OCI-LY7 (cell line): Measurements from ENCODE around the gene RAMP3. TPM values are rescaled to one million over a fixed set of nuclear protein-coding genes. Genes with fewer than 3 reads are reported as not detected.
"Not testable (repeated sequence)": the region's sequence is repeated elsewhere in the genome, so short reads cannot be mapped to it uniquely, and the experiment has no call there.

ENCODE experiments used
- BruUV-seq: library from RNA; stranded (reverse); fragments of 400-500 nt; replicated peaks from 2 replicates; lab custom pipeline; 2021; lab: Mats Ljungman, UMichigan
- CTCF ChIA-PET: fragments of 300-600 bp; sonication (Branson Sonifier 250); formaldehyde crosslinking; loops from one replicate; lab custom pipeline; 2022; ENCODE audit warnings: antibody characterized with exemption; ENCODE audit not compliant: unreplicated experiment; lab: Charles Lee
- POLR2A ChIA-PET: fragments of 300-600 bp; sonication (Branson Sonifier 250); formaldehyde crosslinking; loops from one replicate; lab custom pipeline; 2022; ENCODE audit warnings: antibody characterized with exemption; lab: Charles Lee
- DNase-seq: peaks from one replicate; pipeline ENCODE4 v3.0.0-alpha.2; 2015; ENCODE audit warnings: low spot score
- H2AFZ ChIP-seq: fragments of 200-600 bp; sonication (generic), shearing (Covaris generic); 2 replicates; pipeline ENCODE4 v1.6.1; 2014; ENCODE audit warnings: mild to moderate bottlenecking, antibody characterized with exemption, low read length, moderate library complexity
- H3K27ac ChIP-seq: fragments of 200-600 bp; sonication (generic); 2 replicates; pipeline ENCODE4 v1.5.1; 2014; ENCODE audit warnings: mixed run types, low read depth, mild to moderate bottlenecking, moderate library complexity, low read length, inconsistent platforms; ENCODE audit not compliant: poor library complexity, severe bottlenecking
- H3K36me3 ChIP-seq: fragments of 200-600 bp; sonication (generic); 2 replicates; pipeline ENCODE4 v1.6.1; 2014; ENCODE audit warnings: mild to moderate bottlenecking, antibody characterized with exemption, low read length, moderate library complexity, mixed read lengths; ENCODE audit not compliant: insufficient read depth
- H3K4me1 ChIP-seq: fragments of 200-600 bp; sonication (generic); 2 replicates; pipeline ENCODE4 v1.5.1; 2014; ENCODE audit warnings: mild to moderate bottlenecking, low read length; ENCODE audit not compliant: insufficient read depth, poor library complexity, severe bottlenecking
- H3K4me2 ChIP-seq: fragments of 200-600 bp; sonication (generic); 2 replicates; pipeline ENCODE4 v1.6.1; 2014; ENCODE audit warnings: mild to moderate bottlenecking, low read length
- H3K4me3 ChIP-seq: fragments of 200-600 bp; sonication (generic); 2 replicates; pipeline ENCODE4 v1.5.1; 2014; ENCODE audit warnings: mild to moderate bottlenecking, low read depth, low read length; ENCODE audit not compliant: poor library complexity, severe bottlenecking
- H3K79me2 ChIP-seq: fragments of 200-600 bp; sonication (generic); 2 replicates; pipeline ENCODE4 v1.6.1; 2016; ENCODE audit warnings: low read depth, mild to moderate bottlenecking, low read length, moderate library complexity, mixed read lengths; ENCODE audit not compliant: insufficient read depth
- H3K9me2 ChIP-seq: fragments of 200-600 bp; sonication (generic); 2 replicates; pipeline ENCODE4 v1.6.1; 2016; ENCODE audit warnings: mild to moderate bottlenecking, low read length, mixed read lengths; ENCODE audit not compliant: insufficient read depth
- H3K9me3 ChIP-seq: fragments of 200-600 bp; sonication (generic); 2 replicates; pipeline ENCODE4 v1.6.1; 2014; ENCODE audit warnings: mild to moderate bottlenecking, mixed run types, low read length, mixed read lengths
- H4K20me1 ChIP-seq: fragments of 200-600 bp; sonication (generic); 2 replicates; pipeline ENCODE4 v1.6.1; 2014; ENCODE audit warnings: mild to moderate bottlenecking, antibody characterized with exemption, low read length, moderate library complexity, mixed read lengths; ENCODE audit not compliant: insufficient read depth
- EZH2phosphoT487 ChIP-seq: fragments of 200-600 bp; sonication (generic); IDR thresholded peaks from 2 replicates; pipeline ENCODE4 v1.6.1; 2018; ENCODE audit warnings: low read depth, borderline replicate concordance, mild to moderate bottlenecking, mixed run types, antibody characterized with exemption, low read length, moderate library complexity, mixed read lengths
- intact Hi-C: fragments of 100-400 bp; cut with micrococcal nuclease; formaldehyde crosslinking; loops from one replicate; pipeline ENCODE4 v1.10.0; 2022; ENCODE audit not compliant: unreplicated experiment
- total RNA-seq, 2 experiments: library from RNA; depleted of rRNA in 1 of 2; stranded (reverse); fragments of >200 nt in 1 of 2; shearing (Covaris generic) in 1 of 2; gene quantifications; 2 replicates each; pipeline ENCODE4 v1.2.3, GENCODE V29; 2014 to 2022
- TF ChIP-seq, protein P1 (sequence below): fragments of 200-600 bp; sonication (generic); conservative IDR thresholded peaks from 2 replicates; pipeline ENCODE4 v1.5.1; 2014; ENCODE audit warnings: mild to moderate bottlenecking, antibody characterized with exemption, low read length, moderate library complexity, mixed read lengths

RAMP3 gene
- total RNA-seq, 2 experiments from 2014 or later, result not detected

DNA sequence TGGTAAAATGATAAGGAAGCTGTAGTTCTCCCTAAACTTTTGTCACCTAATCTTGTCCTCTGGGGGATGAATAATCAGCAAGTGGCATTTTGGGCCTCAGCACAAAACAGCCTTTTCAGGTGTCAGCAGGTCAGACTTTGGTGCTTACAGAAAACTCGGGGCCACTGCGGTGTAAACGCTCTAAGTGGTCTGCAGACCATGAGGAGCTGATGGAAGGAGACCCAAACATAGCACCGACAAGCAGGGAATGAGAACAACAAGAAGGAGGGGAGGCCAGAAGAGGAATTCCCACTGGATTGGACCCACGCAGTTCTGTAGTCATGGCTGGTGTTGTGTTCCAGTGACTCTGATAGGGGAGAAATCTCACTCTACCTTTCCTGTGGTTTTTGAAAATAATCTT, 45.4 kb downstream of the RAMP3 start:
- H3K36me3 ChIP-seq, result no peaks in the 10 kb centered on the region
- H3K9me2 ChIP-seq, result no peaks in the 10 kb centered on the region
- H3K4me1 ChIP-seq, result no peaks in the 10 kb centered on the region
- POLR2A ChIA-PET, result no interaction called here
- BruUV-seq, result no TSS peak
- TF ChIP-seq, protein P1, sequence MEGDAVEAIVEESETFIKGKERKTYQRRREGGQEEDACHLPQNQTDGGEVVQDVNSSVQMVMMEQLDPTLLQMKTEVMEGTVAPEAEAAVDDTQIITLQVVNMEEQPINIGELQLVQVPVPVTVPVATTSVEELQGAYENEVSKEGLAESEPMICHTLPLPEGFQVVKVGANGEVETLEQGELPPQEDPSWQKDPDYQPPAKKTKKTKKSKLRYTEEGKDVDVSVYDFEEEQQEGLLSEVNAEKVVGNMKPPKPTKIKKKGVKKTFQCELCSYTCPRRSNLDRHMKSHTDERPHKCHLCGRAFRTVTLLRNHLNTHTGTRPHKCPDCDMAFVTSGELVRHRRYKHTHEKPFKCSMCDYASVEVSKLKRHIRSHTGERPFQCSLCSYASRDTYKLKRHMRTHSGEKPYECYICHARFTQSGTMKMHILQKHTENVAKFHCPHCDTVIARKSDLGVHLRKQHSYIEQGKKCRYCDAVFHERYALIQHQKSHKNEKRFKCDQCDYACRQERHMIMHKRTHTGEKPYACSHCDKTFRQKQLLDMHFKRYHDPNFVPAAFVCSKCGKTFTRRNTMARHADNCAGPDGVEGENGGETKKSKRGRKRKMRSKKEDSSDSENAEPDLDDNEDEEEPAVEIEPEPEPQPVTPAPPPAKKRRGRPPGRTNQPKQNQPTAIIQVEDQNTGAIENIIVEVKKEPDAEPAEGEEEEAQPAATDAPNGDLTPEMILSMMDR, result no peak
- no peak for TF ChIP-seq EZH2phosphoT487
- H3K4me2 ChIP-seq, result no peak overlapping the region
- CTCF ChIA-PET, result no interaction called here
- no peaks in the 10 kb centered on the region for H3K9me3 ChIP-seq
- intact Hi-C loops, result no loop called here
- H4K20me1 ChIP-seq, result no peaks in the 10 kb centered on the region
- H2AFZ ChIP-seq, result no peak overlapping the region
- no peak overlapping the region for H3K27ac ChIP-seq
- no peaks in the 10 kb centered on the region for H3K79me2 ChIP-seq
- DNase-seq, result no peak
- H3K4me3 ChIP-seq, result no peak overlapping the region

DNA sequence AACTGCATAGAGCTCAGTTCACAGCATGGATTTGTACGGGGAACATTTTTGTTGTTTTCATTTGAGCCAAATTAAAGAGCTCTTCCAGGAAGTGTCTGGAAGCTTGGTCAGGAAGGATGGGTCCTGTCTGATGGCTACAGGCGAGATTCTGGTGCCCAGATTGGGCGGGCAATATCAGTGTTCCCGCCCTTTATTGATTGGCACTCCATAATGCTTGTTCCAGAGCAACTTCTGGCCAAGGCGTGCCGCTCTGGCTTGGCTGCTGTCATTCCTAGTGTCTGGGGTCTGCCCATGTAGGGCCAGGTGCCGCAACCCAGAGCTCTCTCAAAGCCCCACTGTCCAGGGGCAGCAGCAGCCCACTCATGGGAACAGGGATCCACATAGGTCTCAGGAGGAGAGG, 45.9 kb downstream of the RAMP3 start:
- no peaks in the 10 kb centered on the region for H3K36me3 ChIP-seq
- no peaks in the 10 kb centered on the region for H4K20me1 ChIP-seq
- H2AFZ ChIP-seq, result no peak overlapping the region
- no peaks in the 10 kb centered on the region for H3K4me1 ChIP-seq
- no TSS peak for BruUV-seq
- no peak overlapping the region for H3K27ac ChIP-seq
- H3K4me2 ChIP-seq, result no peak overlapping the region
- ChIA-PET POLR2A (no interaction called here), CTCF (no interaction called here)
- DNase-seq, result no peak
- no peaks in the 10 kb centered on the region for H3K79me2 ChIP-seq
- no peaks in the 10 kb centered on the region for H3K9me2 ChIP-seq
- no peaks in the 10 kb centered on the region for H3K9me3 ChIP-seq
- TF ChIP-seq, protein P1, result no peak
- TF ChIP-seq EZH2phosphoT487, result no peak
- intact Hi-C loops, result no loop called here
- H3K4me3 ChIP-seq, result no peak overlapping the region

DNA sequence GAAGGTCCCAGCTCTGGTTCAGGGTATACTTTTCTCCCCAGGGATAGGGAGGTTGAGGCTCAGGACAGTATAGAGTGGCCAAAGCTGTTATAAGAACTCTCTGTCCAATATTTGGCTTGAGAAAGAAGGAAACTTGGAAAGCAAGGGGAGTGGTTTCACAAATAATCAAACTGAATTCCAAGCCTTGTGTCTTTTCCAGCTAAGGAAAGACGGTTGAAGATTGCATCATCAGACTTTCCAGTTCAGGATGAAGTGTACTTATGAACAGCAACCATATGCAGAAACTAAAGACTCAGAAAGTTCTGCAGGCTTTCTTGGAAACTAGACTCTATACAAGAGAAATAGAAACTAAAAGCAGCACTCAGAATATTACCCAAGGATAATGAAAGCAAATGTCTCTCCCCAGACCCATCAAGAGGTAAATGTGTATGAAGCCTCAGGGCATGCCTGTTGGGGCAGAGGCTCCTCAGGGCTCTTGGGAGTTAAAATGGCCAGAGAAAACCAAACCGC, 46.4 kb downstream of the RAMP3 start:
- no peak for DNase-seq
- H3K4me3 ChIP-seq, result no peak overlapping the region

DNA sequence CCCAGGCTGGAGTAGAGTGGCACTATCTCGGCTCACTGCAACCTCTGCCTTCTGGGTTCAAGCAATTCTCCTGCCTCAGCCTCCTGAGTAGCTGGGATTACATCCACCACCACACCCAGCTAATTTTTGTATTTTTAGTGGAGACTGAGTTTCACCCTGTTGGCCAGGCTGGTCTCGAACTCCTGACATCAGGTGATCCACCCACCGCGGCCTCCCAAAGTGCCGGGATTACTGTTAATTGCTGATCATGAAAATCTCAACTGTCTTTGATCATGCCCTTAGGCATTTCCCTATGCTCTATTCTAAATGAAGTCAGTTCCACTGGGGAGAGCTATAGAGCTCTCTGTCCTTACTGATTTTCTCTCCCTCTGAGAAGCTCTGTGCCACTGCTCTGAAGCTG, 48.7 kb downstream of the RAMP3 start:
- H3K4me2 ChIP-seq, H3K36me3 ChIP-seq, POLR2A ChIA-PET, H3K4me1 ChIP-seq, H3K9me3 ChIP-seq, H3K79me2 ChIP-seq, H3K27ac ChIP-seq, H2AFZ ChIP-seq, BruUV-seq, intact Hi-C loops, H4K20me1 ChIP-seq, H3K9me2 ChIP-seq, DNase-seq, H3K4me3 ChIP-seq: not testable (repeated sequence)
- CTCF ChIA-PET, result interaction anchor here (1.2 kb wide), 1 partner anchor 10 kb away, joined by 3 read pairs; no protein-coding TSS in a partner anchor

More for the DNA sequence above, 46.4 kb downstream of the RAMP3 start:
- intact Hi-C loops, result no loop called here
- Histone ChIP-seq H3K9me2 (no peaks in the 10 kb centered on the region), H3K36me3 (no peaks in the 10 kb centered on the region), H3K4me2 (no peak overlapping the region), H3K9me3 (no peaks in the 10 kb centered on the region), H3K4me1 (no peaks in the 10 kb centered on the region), H4K20me1 (no peaks in the 10 kb centered on the region), H3K27ac (no peak overlapping the region), H3K79me2 (no peaks in the 10 kb centered on the region), H2AFZ (no peak overlapping the region)
- no TSS peak for BruUV-seq
- ChIA-PET POLR2A (no interaction called here), CTCF (no interaction called here)
- TF ChIP-seq, protein P1, result no peak
- TF ChIP-seq EZH2phosphoT487, result no peak
